ENCODE measurements around the gene VAMP8.
"Not testable (repeated sequence)": the region's sequence is repeated elsewhere in the genome, so short reads cannot be mapped to it uniquely, and the experiment has no call there.

Gene VAMP8

GRCh38 chr2:85577386-85578242, at the start of gene VAMP8:
VAMP8 (plus strand) TSS chr2:85577586; CDS start chr2:85577647, 61 bp downstream.
- DNase-seq (ENCODE audit: low read depth, low spot score) = no peak

GRCh38 chr2:85527787-85528186, 49.6 kb upstream of the VAMP8 start:
- DNase-seq (ENCODE audit: low read depth, low spot score) = no peak

- DNase-seq (ENCODE audit: low read depth, low spot score) = no peak
Observed at GRCh38 chr2:85528355-85528754, 49.0 kb upstream of the VAMP8 start.

- DNase-seq (ENCODE audit: low read depth, low spot score) = no peak
Observed at GRCh38 chr2:85529809-85530208, 47.6 kb upstream of the VAMP8 start.

- DNase-seq (ENCODE audit: low read depth, low spot score) = no peak
Observed at GRCh38 chr2:85531589-85531988, 45.8 kb upstream of the VAMP8 start.

GRCh38 chr2:85534099-85534498, 43.3 kb upstream of the VAMP8 start:
- no peak for DNase-seq (ENCODE audit: low read depth, low spot score)

GRCh38 chr2:85534881-85535280, 42.5 kb upstream of the VAMP8 start:
- DNase-seq (ENCODE audit: low read depth, low spot score) = no peak

GRCh38 chr2:85536479-85536878, 40.9 kb upstream of the VAMP8 start:
- DNase-seq (ENCODE audit: low read depth, low spot score) = no peak

- DNase-seq (ENCODE audit: low read depth, low spot score) = no peak
Observed at GRCh38 chr2:85537600-85538506, 39.5 kb upstream of the VAMP8 start.

GRCh38 chr2:85538507-85539360, 38.7 kb upstream of the VAMP8 start, which contains the start of gene MAT2A:
MAT2A (plus strand) TSS chr2:85539168; CDS start chr2:85539288, 120 bp downstream.
- peak; percentile 79 for DNase-seq (ENCODE audit: low read depth, low spot score)

GRCh38 chr2:85539361-85540132, 37.8 kb upstream of the VAMP8 start:
- DNase-seq (ENCODE audit: low read depth, low spot score) = no peak

GRCh38 chr2:85540133-85540648, 37.2 kb upstream of the VAMP8 start:
- DNase-seq (ENCODE audit: low read depth, low spot score) = no peak

GRCh38 chr2:85541262-85541661, 36.1 kb upstream of the VAMP8 start:
- no peak for DNase-seq (ENCODE audit: low read depth, low spot score)

GRCh38 chr2:85541753-85542457, 35.5 kb upstream of the VAMP8 start:
- DNase-seq (ENCODE audit: low read depth, low spot score) = no peak

GRCh38 chr2:85542777-85543176, 34.6 kb upstream of the VAMP8 start:
- DNase-seq (ENCODE audit: low read depth, low spot score) = no peak

- DNase-seq (ENCODE audit: low read depth, low spot score) = not testable (repeated sequence)
Observed at GRCh38 chr2:85544254-85544691, 33.1 kb upstream of the VAMP8 start.

- not testable (repeated sequence) for DNase-seq (ENCODE audit: low read depth, low spot score)
Observed at GRCh38 chr2:85544915-85545779, 32.2 kb upstream of the VAMP8 start.

GRCh38 chr2:85545780-85546240, 31.6 kb upstream of the VAMP8 start:
- no peak for DNase-seq (ENCODE audit: low read depth, low spot score)
